GM19238 (cell line): ENCODE measurements around the gene CHIT1.
A peak's percentile ranks its signal among the peaks of the same experiment; 100 is the strongest.

ENCODE experiments used
- DNase-seq: peaks from one replicate; pipeline ENCODE4 v3.0.0; 2011; ENCODE audit warnings: low spot score; ENCODE audit not compliant: insufficient read length

CHIT1 gene

DNA sequence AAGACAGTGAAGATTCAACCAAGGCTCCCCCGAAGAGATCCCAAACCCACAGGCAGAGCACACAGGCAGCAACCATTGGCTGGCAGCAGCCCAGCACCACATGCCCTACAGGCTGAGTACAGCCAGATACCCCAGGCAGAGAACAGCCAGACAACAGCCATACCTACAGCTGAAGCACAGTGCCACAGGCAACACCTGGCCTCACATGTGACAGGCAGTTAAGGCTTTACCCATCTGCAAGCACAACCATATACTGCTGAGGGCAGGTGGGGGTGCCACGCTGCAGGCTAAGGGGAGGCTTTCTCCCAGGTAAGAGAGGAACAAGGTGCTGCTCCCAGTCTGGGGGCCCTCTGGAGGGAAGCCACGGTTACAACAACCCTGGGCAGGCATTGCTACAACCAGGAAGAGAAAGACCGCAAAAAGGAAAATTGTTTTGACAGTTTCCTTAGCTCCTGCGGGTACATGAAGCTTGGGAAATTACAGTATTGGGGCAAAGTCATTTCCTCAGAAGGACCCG lies 12.3 kb downstream of the CHIT1 start:
- DNase-seq, result no peak

- DNase-seq, result peak; percentile 41
These were observed 13.0 kb downstream of the CHIT1 start for GRCh38 chr1:203216274-203217138.

DNA sequence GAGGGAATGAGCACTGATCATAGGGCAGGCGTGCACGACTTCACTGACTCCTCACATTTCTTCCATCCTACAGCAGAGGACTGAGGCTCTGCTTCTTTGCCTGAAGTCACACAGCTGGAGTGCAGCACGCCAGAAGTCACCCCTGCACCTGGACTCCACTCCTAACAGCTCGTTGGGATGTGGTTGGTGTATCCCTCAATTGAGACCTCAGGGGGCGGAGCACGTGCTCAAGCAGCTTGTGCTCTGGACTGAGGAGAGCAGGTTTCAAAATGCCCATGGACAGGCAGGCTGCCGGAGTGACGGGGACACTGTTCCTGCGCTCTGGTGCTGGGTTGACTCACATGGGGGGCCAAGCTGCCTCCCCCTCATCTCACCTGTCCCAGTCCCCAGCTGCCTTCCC lies 13.9 kb downstream of the CHIT1 start:
- no peak for DNase-seq

DNA sequence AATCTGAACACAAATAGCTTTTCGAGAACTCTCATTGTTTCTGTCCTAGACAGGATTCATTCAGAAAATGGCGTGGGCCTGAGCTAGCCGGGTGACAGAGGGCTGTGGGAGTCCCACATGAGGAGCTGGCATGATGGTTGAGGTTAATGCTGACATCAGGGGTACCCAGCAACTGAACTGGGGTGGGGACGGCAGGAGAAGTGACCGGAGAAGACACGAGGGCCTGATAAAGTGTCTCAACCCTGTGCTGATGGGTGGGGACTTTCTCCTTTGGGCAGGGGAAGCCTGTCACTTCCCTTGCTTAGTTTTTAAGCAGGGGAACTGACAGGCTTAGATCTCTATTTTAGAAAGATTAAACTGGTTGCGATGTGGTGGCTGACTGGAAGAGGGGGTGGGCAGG lies 14.6 kb downstream of the CHIT1 start:
- no peak for DNase-seq

- DNase-seq, result no peak
These were observed 16.3 kb downstream of the CHIT1 start for GRCh38 chr1:203213126-203213525.

DNA sequence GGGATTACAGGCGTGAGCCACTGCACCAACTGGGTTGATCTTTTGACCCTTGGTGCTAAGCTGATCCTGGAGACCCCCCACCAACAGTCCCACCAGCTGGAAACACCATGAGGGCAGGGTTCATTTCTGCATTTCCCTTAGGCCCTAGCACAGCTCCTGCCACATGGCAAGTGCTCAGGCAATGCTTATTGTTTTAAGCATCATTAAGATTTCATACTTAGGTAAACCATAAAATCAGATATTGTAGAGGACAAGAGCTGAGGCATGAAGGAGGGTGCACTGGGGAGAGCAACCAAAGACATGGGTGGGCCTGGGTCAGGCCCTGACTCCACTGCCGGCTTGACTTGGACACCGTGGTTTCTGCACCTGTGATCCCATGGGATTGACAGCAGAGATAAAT lies 17.7 kb downstream of the CHIT1 start:
- no peak for DNase-seq

GRCh38 chr1:203210988-203211387 lies 18.5 kb downstream of the CHIT1 start:
- DNase-seq, result no peak

- DNase-seq, result no peak
These were observed 19.1 kb downstream of the CHIT1 start for GRCh38 chr1:203210350-203210749.

- no peak for DNase-seq
These were observed 21.3 kb downstream of the CHIT1 start for GRCh38 chr1:203208181-203208580.

GRCh38 chr1:203207751-203208150 lies 21.7 kb downstream of the CHIT1 start:
- no peak for DNase-seq

GRCh38 chr1:203206129-203206687 lies 23.3 kb downstream of the CHIT1 start:
- no peak for DNase-seq

DNA sequence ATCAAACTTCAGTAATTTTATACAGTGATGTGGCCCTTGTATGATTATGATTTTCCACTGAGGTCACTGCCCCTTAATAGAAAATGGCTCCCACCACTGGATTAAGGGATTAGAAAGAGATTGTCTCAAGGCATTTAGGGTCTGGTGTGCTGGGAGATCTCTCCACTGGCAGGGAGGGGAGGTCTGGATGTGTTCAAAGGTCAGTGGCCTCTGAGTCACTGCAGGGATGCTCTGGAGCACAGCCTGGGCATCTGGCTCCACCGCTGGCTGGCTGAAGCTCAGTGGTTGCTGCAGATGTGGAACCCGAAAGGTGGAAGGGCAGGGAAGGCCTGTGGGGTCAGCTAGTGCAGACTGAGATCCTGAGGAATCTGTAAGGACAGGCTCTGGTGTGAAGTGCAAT lies 24.7 kb downstream of the CHIT1 start:
- no peak for DNase-seq

GRCh38 chr1:203202431-203203245 lies 26.8 kb downstream of the CHIT1 start:
- DNase-seq, result no peak

- DNase-seq, result no peak
These were observed 27.8 kb downstream of the CHIT1 start for GRCh38 chr1:203201516-203202205.

DNA sequence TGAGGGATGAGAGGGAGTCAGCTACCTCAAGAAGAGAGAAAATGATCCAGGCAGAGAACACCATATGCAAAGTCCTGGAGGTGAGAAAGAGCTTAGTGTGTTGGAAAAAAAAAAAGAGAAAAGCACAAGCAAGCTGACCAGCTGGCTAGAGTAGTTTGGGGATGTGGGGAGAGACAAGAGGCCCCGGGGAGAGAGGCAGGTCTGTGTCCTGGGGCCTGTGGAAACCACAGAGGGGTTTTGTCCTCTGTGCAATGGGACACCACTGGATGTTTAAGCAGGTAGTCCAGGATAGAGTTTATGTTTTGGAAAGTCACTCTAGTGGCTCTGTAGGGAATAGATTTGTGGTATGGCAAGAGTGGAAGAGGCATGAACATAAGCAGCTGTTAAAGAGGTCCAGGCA lies 28.6 kb downstream of the CHIT1 start:
- no peak for DNase-seq

DNA sequence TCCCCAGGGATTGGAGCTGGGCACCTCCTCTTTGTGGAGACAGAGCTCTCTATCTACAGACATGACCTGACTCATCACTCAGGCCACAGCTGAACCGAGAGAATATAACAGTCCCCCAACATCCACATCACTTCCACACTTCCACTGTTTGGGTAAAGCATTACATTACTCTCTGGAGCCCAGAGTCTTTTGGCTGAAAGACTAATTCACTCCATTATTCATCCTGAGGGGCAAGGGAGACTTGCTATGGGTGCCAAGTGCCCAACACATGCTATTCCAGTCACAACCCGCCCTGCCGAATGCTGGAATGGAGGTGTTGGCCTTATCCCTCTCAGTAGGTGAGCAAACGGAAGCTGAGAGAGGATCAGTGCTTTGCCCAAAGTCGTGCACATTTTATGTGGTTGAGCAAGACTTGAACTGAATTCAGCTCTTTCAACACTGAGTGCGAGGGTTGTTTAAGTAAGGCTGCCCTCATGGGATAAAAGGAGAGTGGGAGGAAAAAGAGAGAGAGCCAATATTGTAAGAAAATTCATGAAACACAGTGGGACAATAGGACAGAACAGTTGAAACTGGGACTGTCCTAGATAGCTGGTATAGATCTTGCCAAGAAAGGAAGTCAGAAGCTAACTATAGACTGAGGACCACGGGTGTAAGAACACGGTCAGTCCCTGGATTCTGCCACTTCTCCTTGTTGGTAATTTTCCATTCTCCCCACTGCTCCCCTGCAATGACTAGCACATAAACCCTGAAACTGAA lies 29.5 kb downstream of the CHIT1 start:
- no peak for DNase-seq

DNA sequence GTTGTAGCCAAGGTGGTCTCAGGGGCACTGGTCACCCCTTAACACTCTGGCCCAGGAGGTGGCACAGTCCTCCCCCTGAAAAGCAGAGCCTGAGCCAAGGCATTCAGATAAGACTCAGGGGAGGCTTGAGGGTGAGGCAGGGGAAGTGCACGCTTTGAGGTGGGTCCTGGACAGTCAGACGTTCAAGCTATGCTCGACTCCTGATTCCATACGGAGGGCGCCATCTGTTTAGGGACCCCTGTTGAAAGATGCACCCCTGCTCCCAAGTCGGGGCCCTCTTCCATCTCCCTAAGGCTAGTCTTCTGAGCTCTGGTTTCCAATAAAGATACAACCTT lies 30.0 kb downstream of the CHIT1 start:
- no peak for DNase-seq

GRCh38 chr1:203199002-203199401 lies 30.5 kb downstream of the CHIT1 start:
- no peak for DNase-seq

DNA sequence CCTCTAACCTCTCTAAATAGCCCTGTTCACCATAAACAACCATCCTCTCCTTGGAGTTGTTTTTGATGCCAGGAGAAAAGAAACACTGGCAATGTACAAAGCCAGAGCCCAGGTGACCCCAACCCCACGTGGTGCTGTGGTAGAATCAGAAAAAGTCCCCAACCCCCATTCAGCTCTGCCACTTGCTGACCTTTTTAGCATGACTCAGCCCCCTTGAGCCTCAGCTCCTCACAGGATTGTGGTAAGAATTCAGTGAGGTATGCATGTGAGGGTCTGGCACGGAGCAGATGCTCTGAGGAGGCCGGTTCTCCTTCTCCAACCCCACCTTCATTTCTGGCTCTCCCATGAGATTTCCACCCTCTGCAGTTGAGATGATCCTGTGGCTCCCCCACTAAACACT lies 31.8 kb downstream of the CHIT1 start:
- DNase-seq, result no peak

DNA sequence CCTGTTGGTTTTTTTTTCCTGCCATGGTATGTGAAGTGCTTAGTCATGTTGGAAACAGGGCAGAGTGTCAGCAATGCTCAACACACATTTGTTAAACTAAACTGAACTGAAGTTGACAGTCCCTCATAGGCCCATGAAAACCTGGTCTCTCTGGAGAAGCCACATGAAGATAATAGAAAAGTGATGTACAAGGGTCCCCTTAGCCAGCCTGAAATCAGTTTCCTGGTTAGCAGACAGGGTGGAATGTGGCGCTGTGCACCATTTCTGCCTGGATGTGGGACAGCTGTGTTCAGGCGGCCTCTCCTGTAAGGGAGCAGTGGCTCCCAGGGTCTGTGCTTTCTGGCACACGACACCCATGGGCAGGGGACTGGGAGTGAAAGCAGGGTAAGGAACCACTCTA lies 33.1 kb downstream of the CHIT1 start:
- DNase-seq, result no peak

DNA sequence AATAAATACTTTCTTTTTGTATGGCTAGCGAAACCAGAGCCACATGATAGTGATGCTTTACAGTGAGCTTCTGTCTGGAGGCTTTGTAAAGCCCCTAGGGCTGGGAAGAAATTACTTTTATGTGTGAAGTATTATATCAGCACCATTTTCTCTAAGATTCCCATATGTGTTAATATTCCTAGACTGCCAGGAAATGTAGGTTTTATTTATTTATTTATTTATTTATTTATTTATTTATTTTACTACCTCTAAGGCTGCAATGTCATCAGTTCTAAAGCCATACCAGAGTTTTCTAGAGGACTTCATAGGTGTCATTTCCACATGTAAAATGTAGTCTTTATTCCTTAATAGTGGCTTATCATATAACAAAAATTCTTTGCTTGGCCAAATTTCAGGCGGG lies 38.5 kb downstream of the CHIT1 start:
- no peak for DNase-seq
